ENCODE measurements around the gene PGPEP1. TPM values are rescaled to one million over a fixed set of nuclear protein-coding genes. Genes with fewer than 3 reads are reported as not detected.
"Not testable (repeated sequence)": the region's sequence is repeated elsewhere in the genome, so short reads cannot be mapped to it uniquely, and the experiment has no call there.

Gene PGPEP1
- total RNA-seq, 1 donor from 2014 or later: 38.8 TPM

GRCh38 chr19:18380843-18381242, 40.4 kb downstream of the PGPEP1 start:
- intact Hi-C loops (cut with micrococcal nuclease): no loop called here
- TF ChIP-seq, protein P1, sequence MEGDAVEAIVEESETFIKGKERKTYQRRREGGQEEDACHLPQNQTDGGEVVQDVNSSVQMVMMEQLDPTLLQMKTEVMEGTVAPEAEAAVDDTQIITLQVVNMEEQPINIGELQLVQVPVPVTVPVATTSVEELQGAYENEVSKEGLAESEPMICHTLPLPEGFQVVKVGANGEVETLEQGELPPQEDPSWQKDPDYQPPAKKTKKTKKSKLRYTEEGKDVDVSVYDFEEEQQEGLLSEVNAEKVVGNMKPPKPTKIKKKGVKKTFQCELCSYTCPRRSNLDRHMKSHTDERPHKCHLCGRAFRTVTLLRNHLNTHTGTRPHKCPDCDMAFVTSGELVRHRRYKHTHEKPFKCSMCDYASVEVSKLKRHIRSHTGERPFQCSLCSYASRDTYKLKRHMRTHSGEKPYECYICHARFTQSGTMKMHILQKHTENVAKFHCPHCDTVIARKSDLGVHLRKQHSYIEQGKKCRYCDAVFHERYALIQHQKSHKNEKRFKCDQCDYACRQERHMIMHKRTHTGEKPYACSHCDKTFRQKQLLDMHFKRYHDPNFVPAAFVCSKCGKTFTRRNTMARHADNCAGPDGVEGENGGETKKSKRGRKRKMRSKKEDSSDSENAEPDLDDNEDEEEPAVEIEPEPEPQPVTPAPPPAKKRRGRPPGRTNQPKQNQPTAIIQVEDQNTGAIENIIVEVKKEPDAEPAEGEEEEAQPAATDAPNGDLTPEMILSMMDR (IDR thresholded peaks at IDR 0.05; ENCODE audit: borderline replicate concordance): no peak

DNA sequence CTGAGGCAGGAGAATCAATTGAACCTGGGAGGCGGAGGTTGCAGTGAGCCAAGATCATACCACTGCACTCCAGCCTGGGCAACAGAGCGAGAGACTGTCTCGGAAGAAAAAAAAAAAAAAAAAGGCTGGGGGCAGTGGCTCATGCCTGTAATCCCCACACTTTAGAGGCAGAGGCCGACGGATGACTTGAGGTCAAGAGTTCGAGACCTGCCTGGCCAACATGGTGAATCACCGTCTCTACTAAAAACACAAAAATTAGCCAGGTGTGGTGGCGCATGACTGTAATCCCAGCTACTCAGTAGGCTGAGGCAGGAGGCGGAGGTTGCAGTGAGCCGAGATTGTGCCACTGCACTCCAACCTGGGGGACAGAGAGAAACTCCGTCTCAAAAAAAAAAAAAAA, 43.2 kb downstream of the PGPEP1 start:
- H3K27me3 ChIP-seq (ENCODE audit: low read depth); intact Hi-C loops (cut with micrococcal nuclease): not testable (repeated sequence)

More at GRCh38 chr19:18380843-18381242, 40.4 kb downstream of the PGPEP1 start:
- H3K27me3 ChIP-seq (ENCODE audit: low read depth): peaks cover 6% of the 10 kb centered on the region
- H3K4me1 ChIP-seq: peaks cover 18% of the 10 kb centered on the region
- H3K4me3 ChIP-seq: no peak overlapping the region
- H3K36me3 ChIP-seq: no peaks in the 10 kb centered on the region
- DNase-seq: no peak
- H3K27ac ChIP-seq (replicated peaks): peak overlapping the region; percentile 75
- no peaks in the 10 kb centered on the region for H3K9me3 ChIP-seq (replicated peaks)

GRCh38 chr19:18384775-18385174, 44.4 kb downstream of the PGPEP1 start:
- intact Hi-C loops (cut with micrococcal nuclease): no loop called here
- TF ChIP-seq, protein P1 (IDR thresholded peaks at IDR 0.05; ENCODE audit: borderline replicate concordance): no peak
- H3K27me3 ChIP-seq (ENCODE audit: low read depth): peaks cover 6% of the 10 kb centered on the region
- no peak for DNase-seq
- peaks cover 47% of the 10 kb centered on the region for H3K4me1 ChIP-seq
- H3K36me3 ChIP-seq: no peaks in the 10 kb centered on the region
- H3K4me3 ChIP-seq: no peak overlapping the region
- H3K27ac ChIP-seq (replicated peaks): no peak overlapping the region
- peaks cover 2% of the 10 kb centered on the region for H3K9me3 ChIP-seq (replicated peaks)

More for the DNA sequence above, 43.2 kb downstream of the PGPEP1 start:
- DNase-seq; H3K36me3 ChIP-seq; H3K4me3 ChIP-seq; H3K9me3 ChIP-seq (replicated peaks); H3K27ac ChIP-seq (replicated peaks): not testable (repeated sequence)
- H3K4me1 ChIP-seq: peaks cover 45% of the 10 kb centered on the region

- H3K27me3 ChIP-seq (ENCODE audit: low read depth): peaks cover 6% of the 10 kb centered on the region
- intact Hi-C loops (cut with micrococcal nuclease): no loop called here
- peaks cover 42% of the 10 kb centered on the region for H3K4me1 ChIP-seq
- no peak overlapping the region for H3K27ac ChIP-seq (replicated peaks)
- H3K9me3 ChIP-seq (replicated peaks): peaks cover 4% of the 10 kb centered on the region
- H3K36me3 ChIP-seq: no peaks in the 10 kb centered on the region
- no peak for DNase-seq
- H3K4me3 ChIP-seq: no peak overlapping the region
- TF ChIP-seq, protein P1 (IDR thresholded peaks at IDR 0.05; ENCODE audit: borderline replicate concordance): no peak
Measured at GRCh38 chr19:18385359-18385674, 44.9 kb downstream of the PGPEP1 start.

- Histone ChIP-seq H3K36me3 (no peaks in the 10 kb centered on the region), H3K27me3 (ENCODE audit: low read depth) (peaks cover 6% of the 10 kb centered on the region), H3K9me3 (replicated peaks) (peaks cover 4% of the 10 kb centered on the region), H3K27ac (replicated peaks) (peak within 1 kb of the TSS; percentile 30), H3K4me3 (peak within 1 kb of the TSS; percentile 58), H3K4me1 (peaks cover 36% of the 10 kb centered on the region)
- TF ChIP-seq, protein P1 (IDR thresholded peaks at IDR 0.05; ENCODE audit: borderline replicate concordance): peak; percentile 60
- intact Hi-C loops (cut with micrococcal nuclease): no loop called here
- DNase-seq: peak; percentile 61
Measured at GRCh38 chr19:18385675-18386542, 45.5 kb downstream of the PGPEP1 start, which contains the start of gene GDF15. TSS of gene GDF15 (plus strand) at chr19:18386158. CDS start at chr19:18386190, 32 bp downstream.
